HEK293 (cell line): ENCODE measurements around the gene FBH1.

Experiments used
- TRIM28 ChIP-seq: IDR thresholded peaks from 2 replicates; pipeline ENCODE4 v1.6.1; 2011; ENCODE audit warnings: low read length, control low read depth, borderline replicate concordance
- ZBTB17 ChIP-seq: fragments of 450-650 bp; formaldehyde crosslinking; IDR thresholded peaks from 2 replicates; pipeline ENCODE4 v1.5.1; 2016; ENCODE audit warnings: missing biosample characterization, missing genetic modification characterization
- ZBTB7A ChIP-seq: fragments of 450-650 bp; formaldehyde crosslinking; IDR thresholded peaks from 2 replicates; pipeline ENCODE4 v1.5.1; 2016; ENCODE audit warnings: low read depth, missing biosample characterization, missing genetic modification characterization
- ZNF24 ChIP-seq: fragments of 450-650 bp; formaldehyde crosslinking; IDR thresholded peaks from 2 replicates; pipeline ENCODE4 v1.5.1; 2016; ENCODE audit warnings: missing biosample characterization, missing genetic modification characterization
- ZNF274 ChIP-seq, 2 experiments: fragments of 200-500 bp in 1 of 2; fragments of 450-650 bp in 1 of 2; sonication (Bioruptor generic) in 1 of 2; formaldehyde crosslinking in 1 of 2; IDR thresholded peaks; 2 replicates each; pipeline versions ENCODE4 v1.5.1 to v1.6.1; 2014 to 2016; ENCODE audit warnings: borderline replicate concordance in 1 of 2, inconsistent platforms in 1 of 2, low read length in 1 of 2, missing biosample characterization in 1 of 2, missing genetic modification characterization in 1 of 2
- ZNF677 ChIP-seq: fragments of 450-650 bp; IDR thresholded peaks from 2 replicates; pipeline ENCODE4 v1.5.0; 2018; ENCODE audit warnings: missing biosample characterization, mild to moderate bottlenecking, missing genetic modification characterization, moderate library complexity
- ZNF777 ChIP-seq: fragments of 450-650 bp; formaldehyde crosslinking; IDR thresholded peaks from 2 replicates; pipeline ENCODE4 v1.5.1; 2017; ENCODE audit warnings: missing biosample characterization, missing genetic modification characterization, borderline replicate concordance
- ZNF792 ChIP-seq: fragments of 450-650 bp; formaldehyde crosslinking; IDR thresholded peaks from 2 replicates; pipeline ENCODE4 v1.5.1; 2016; ENCODE audit warnings: missing biosample characterization, missing genetic modification characterization
- ZSCAN23 ChIP-seq: fragments of 450-650 bp; formaldehyde crosslinking; IDR thresholded peaks from 2 replicates; pipeline ENCODE4 v1.5.1; 2016; ENCODE audit warnings: missing biosample characterization, missing genetic modification characterization
- TF ChIP-seq, protein P1 (sequence below): fragments of 450-650 bp; formaldehyde crosslinking; IDR thresholded peaks from 2 replicates; pipeline ENCODE4 v1.5.1; 2016; ENCODE audit warnings: missing biosample characterization, missing genetic modification characterization
- TF ChIP-seq, protein P2 (sequence below): fragments of 450-650 bp; formaldehyde crosslinking; IDR thresholded peaks from 2 replicates; pipeline ENCODE4 v1.5.1; 2016; ENCODE audit warnings: missing biosample characterization, missing genetic modification characterization
- TF ChIP-seq, protein P3 (sequence below): fragments of 450-650 bp; IDR thresholded peaks from 2 replicates; pipeline ENCODE4 v1.5.1; 2018; ENCODE audit warnings: missing biosample characterization, mild to moderate bottlenecking, missing genetic modification characterization
- TF ChIP-seq, protein P4 (sequence below): fragments of 450-650 bp; formaldehyde crosslinking; IDR thresholded peaks from 2 replicates; pipeline ENCODE4 v1.5.1; 2016; ENCODE audit warnings: missing biosample characterization, missing genetic modification characterization

DNA sequence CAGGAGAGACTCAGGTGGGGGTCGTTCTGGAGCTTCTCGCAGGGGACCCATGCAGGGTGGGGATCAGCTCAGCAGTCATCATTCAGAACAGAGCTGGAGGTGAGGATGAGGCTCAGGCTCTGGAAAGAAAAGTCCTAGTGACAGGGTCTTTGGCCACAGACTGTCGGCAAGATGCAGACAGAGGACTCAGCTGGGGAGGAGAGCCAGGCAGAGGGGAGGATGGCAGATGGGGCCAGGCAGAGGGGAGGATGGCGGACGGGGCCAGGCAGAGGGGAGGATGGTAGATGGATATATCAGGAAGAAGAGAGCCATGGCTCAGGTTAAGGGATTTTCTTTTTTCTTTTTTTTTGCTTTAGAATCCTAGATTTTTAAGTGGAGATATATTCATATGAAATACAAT, 95.0 kb downstream of the FBH1 start:
- TF ChIP-seq ZBTB7A (tag by site-specific recombination), result no peak
- TF ChIP-seq, protein P1, sequence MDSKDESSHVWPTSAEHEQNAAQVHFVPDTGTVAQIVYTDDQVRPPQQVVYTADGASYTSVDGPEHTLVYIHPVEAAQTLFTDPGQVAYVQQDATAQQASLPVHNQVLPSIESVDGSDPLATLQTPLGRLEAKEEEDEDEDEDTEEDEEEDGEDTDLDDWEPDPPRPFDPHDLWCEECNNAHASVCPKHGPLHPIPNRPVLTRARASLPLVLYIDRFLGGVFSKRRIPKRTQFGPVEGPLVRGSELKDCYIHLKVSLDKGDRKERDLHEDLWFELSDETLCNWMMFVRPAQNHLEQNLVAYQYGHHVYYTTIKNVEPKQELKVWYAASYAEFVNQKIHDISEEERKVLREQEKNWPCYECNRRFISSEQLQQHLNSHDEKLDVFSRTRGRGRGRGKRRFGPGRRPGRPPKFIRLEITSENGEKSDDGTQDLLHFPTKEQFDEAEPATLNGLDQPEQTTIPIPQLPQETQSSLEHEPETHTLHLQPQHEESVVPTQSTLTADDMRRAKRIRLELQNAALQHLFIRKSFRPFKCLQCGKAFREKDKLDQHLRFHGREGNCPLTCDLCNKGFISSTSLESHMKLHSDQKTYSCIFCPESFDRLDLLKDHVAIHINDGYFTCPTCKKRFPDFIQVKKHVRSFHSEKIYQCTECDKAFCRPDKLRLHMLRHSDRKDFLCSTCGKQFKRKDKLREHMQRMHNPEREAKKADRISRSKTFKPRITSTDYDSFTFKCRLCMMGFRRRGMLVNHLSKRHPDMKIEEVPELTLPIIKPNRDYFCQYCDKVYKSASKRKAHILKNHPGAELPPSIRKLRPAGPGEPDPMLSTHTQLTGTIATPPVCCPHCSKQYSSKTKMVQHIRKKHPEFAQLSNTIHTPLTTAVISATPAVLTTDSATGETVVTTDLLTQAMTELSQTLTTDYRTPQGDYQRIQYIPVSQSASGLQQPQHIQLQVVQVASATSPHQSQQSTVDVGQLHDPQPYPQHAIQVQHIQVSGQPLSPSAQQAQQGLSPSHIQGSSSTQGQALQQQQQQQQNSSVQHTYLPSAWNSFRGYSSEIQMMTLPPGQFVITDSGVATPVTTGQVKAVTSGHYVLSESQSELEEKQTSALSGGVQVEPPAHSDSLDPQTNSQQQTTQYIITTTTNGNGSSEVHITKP (tag by site-specific recombination), result no peak
- TF ChIP-seq ZNF777, result no peak
- no peak for TF ChIP-seq ZNF677 (tag by site-specific recombination)
- TF ChIP-seq, protein P2, sequence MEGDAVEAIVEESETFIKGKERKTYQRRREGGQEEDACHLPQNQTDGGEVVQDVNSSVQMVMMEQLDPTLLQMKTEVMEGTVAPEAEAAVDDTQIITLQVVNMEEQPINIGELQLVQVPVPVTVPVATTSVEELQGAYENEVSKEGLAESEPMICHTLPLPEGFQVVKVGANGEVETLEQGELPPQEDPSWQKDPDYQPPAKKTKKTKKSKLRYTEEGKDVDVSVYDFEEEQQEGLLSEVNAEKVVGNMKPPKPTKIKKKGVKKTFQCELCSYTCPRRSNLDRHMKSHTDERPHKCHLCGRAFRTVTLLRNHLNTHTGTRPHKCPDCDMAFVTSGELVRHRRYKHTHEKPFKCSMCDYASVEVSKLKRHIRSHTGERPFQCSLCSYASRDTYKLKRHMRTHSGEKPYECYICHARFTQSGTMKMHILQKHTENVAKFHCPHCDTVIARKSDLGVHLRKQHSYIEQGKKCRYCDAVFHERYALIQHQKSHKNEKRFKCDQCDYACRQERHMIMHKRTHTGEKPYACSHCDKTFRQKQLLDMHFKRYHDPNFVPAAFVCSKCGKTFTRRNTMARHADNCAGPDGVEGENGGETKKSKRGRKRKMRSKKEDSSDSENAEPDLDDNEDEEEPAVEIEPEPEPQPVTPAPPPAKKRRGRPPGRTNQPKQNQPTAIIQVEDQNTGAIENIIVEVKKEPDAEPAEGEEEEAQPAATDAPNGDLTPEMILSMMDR (tag by site-specific recombination), result no peak
- TF ChIP-seq ZNF274 (IDR thresholded peaks at IDR 0.05; ENCODE audit: low read length), result no peak
- no peak for TF ChIP-seq ZNF274 (tag by site-specific recombination; IDR thresholded peaks at IDR 0.05; ENCODE audit: borderline replicate concordance)
- no peak for TF ChIP-seq TRIM28
- TF ChIP-seq, protein P3, sequence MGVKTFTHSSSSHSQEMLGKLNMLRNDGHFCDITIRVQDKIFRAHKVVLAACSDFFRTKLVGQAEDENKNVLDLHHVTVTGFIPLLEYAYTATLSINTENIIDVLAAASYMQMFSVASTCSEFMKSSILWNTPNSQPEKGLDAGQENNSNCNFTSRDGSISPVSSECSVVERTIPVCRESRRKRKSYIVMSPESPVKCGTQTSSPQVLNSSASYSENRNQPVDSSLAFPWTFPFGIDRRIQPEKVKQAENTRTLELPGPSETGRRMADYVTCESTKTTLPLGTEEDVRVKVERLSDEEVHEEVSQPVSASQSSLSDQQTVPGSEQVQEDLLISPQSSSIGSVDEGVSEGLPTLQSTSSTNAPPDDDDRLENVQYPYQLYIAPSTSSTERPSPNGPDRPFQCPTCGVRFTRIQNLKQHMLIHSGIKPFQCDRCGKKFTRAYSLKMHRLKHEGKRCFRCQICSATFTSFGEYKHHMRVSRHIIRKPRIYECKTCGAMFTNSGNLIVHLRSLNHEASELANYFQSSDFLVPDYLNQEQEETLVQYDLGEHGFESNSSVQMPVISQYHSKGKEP (tag by site-specific recombination), result no peak
- TF ChIP-seq ZSCAN23, result no peak
- TF ChIP-seq ZNF792 (tag by site-specific recombination), result no peak
- peak; percentile 51; the same call in 1 of the 2 replicates for TF ChIP-seq ZBTB17
- TF ChIP-seq, protein P4, sequence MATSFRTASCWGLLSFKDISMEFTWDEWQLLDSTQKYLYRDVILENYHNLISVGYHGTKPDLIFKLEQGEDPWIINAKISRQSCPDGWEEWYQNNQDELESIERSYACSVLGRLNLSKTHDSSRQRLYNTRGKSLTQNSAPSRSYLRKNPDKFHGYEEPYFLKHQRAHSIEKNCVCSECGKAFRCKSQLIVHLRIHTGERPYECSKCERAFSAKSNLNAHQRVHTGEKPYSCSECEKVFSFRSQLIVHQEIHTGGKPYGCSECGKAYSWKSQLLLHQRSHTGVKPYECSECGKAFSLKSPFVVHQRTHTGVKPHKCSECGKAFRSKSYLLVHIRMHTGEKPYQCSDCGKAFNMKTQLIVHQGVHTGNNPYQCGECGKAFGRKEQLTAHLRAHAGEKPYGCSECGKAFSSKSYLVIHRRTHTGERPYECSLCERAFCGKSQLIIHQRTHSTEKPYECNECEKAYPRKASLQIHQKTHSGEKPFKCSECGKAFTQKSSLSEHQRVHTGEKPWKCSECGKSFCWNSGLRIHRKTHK (tag by site-specific recombination), result no peak
- no peak for TF ChIP-seq ZNF24
